ENCODE measurements around the gene CCNY. TPM values are rescaled to one million over a fixed set of nuclear protein-coding genes. Genes with fewer than 3 reads are reported as not detected.

Gene CCNY
- 10 to 100 TPM; 48.6 to 64.4 (median 51.5) TPM for total RNA-seq
- long read RNA-seq, donor 1, full-length matches to known transcripts: 147 of 180 reads
- long read RNA-seq, donor 1, partial matches to known transcripts: 5 of 180 reads
- long read RNA-seq, donor 1, other reads (novel, unspliced or antisense): 28 of 180 reads
- long read RNA-seq, donor 2: 0 reads

DNA sequence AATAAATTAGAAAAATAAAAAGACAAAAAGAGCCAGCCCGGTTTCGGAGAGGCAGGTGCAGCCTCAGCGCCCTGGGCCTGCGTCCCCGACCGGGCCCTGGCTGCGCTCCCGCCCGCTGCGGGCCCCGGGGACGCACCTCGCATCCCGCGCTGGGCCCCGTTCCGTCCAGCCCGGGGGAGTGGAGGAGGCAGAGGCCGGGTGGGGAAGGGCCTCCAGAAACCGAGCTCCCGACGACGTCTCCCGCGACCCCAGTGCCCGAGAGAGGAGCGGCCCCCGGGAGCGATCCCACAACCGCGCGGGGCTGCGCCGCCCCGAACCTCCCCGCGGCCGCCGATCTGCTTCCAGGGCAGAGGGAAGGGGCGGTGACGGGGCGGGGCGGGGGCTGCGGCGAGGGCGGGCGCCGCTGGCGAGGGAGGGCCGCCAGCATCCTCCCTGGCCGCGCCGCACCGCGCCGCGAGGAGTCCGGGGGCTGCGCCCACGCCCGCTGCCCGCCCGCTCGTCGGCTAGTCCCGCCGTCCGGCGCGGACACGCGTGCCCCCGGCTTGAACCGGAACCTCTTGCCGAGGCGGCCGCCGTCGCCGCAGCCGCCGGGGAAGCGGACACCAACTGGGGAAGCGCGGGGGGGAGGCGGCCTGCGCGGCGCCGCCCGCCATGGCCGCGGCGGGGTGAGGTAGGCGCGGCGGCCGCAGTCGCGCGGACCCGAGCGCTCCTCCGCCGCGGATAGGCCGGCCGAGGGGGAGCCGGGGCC, at the start of gene CCNY:
Gene CCNY (plus strand): TSS at position 426 of the 748 bp plus-strand sequence. CDS start 545 bp downstream, outside the sequence.
- no peak for TF ChIP-seq CTCF (IDR thresholded peaks at IDR 0.05)
- Histone ChIP-seq H3K9me3 (no peaks in the 10 kb centered on the region), H3K4me3 (peak within 1 kb of the TSS; percentile 91), H3K36me3 (ENCODE audit: low read depth) (no peaks in the 10 kb centered on the region), H3K4me1 (ENCODE audit: low read depth) (peaks cover 16% of the 10 kb centered on the region)
- peak; percentile 87 to 89 (median 89) for DNase-seq
- peak; percentile 93 for ATAC-seq
- intact Hi-C loops (cut with DNase I, micrococcal nuclease): no loop called here

- ATAC-seq: no peak
- intact Hi-C loops (cut with DNase I, micrococcal nuclease): no loop called here
- no peak for TF ChIP-seq CTCF (IDR thresholded peaks at IDR 0.05)
- Histone ChIP-seq H3K9me3 (no peaks in the 10 kb centered on the region), H3K4me1 (ENCODE audit: low read depth) (no peaks in the 10 kb centered on the region), H3K4me3 (no peak overlapping the region), H3K36me3 (ENCODE audit: low read depth) (no peaks in the 10 kb centered on the region)
- no peak for DNase-seq
Measured at GRCh38 chr10:35289198-35289597, 47.1 kb upstream of the CCNY start.

DNA sequence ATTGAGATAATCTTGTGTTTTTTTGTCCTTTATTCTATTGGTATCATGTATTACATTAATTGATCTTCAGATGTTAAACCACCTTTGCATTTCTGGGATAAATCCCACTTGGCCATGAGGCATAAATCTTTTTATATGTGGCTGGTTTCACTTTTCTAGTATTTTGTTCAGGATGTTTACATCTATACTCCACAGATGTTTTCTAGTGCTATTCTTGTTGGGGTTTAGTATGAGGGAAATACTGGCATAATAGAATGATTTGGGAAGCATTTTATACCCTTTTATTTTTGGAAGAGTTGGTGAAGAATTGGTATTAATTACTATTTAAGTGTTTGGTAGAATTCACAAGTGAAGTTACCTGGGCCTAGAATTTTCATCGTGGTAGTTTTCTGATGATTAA, 41.8 kb upstream of the CCNY start:
- no peaks in the 10 kb centered on the region for H3K36me3 ChIP-seq (ENCODE audit: low read depth)
- intact Hi-C loops (cut with DNase I, micrococcal nuclease): no loop called here
- H3K4me1 ChIP-seq (ENCODE audit: low read depth): no peaks in the 10 kb centered on the region
- no peak for TF ChIP-seq CTCF (IDR thresholded peaks at IDR 0.05)
- H3K9me3 ChIP-seq: no peaks in the 10 kb centered on the region
- DNase-seq: no peak
- no peak for ATAC-seq
- H3K4me3 ChIP-seq: no peak overlapping the region

DNA sequence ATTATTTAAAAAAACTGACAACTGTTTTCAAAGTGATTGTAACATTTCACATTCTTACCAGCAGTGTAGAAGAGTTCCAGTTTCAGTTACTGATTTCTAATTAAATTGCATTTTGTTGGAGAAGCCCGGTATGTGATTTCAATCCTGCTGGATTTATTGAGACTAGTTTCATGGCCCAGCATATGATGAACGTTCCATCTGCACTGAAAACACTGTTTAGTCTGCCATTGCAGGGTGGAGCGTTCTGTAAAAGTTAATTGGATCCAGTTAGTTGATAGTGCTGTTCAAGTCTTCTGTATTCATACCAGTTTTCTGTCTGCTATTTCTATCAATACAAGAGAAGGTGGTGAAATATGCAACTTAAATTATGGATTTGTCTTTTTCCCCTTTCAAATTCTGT, 37.3 kb upstream of the CCNY start:
- ATAC-seq (no peak), DNase-seq (no peak)
- Histone ChIP-seq H3K4me3 (no peak overlapping the region), H3K4me1 (ENCODE audit: low read depth) (no peaks in the 10 kb centered on the region), H3K36me3 (ENCODE audit: low read depth) (no peaks in the 10 kb centered on the region), H3K9me3 (no peaks in the 10 kb centered on the region)
- intact Hi-C loops (cut with DNase I, micrococcal nuclease): no loop called here
- TF ChIP-seq CTCF (IDR thresholded peaks at IDR 0.05): no peak

GRCh38 chr10:35300063-35300699, 36.1 kb upstream of the CCNY start:
- ATAC-seq (peak; percentile 52), DNase-seq (peak; percentile 24 to 63 (median 35))
- no peaks in the 10 kb centered on the region for H3K9me3 ChIP-seq
- no peaks in the 10 kb centered on the region for H3K36me3 ChIP-seq (ENCODE audit: low read depth)
- TF ChIP-seq CTCF (IDR thresholded peaks at IDR 0.05): no peak
- intact Hi-C loops (cut with DNase I, micrococcal nuclease): no loop called here
- H3K4me3 ChIP-seq: no peak overlapping the region
- H3K4me1 ChIP-seq (ENCODE audit: low read depth): no peaks in the 10 kb centered on the region

Data from mucosa of descending colon (tissue), 3 donors.